ENCODE results near the gene FYN. TPM values are rescaled to one million over a fixed set of nuclear protein-coding genes. Genes with fewer than 3 reads are reported as not detected.

FYN gene
- total RNA-seq, 1 experiment from 2014 or later: 18.5 TPM

GRCh38 chr6:111900735-111901134 lies 27.5 kb upstream of the FYN start:
- ChIA-PET RAD21 (ENCODE audit: low non-redundant PET in 1 of 2, low total read pairs in 2 of 2, uncharacterized antibody in 2 of 2, unreplicated experiment in 2 of 2) (no interaction called here), POLR2A (no interaction called here), CTCF (no interaction called here)
- Histone ChIP-seq H2AFZ (ENCODE audit: low read depth, low read length, poor library complexity, severe bottlenecking) (no peak overlapping the region), H3K9me3 (ENCODE audit: control insufficient read depth in 1 of 2, insufficient read depth in 1 of 2, low read depth in 1 of 2, low read length in 2 of 2) (no peaks in the 10 kb centered on the region), H3K27me3 (ENCODE audit: insufficient read depth, low read length) (no peaks in the 10 kb centered on the region), H3K4me1 (ENCODE audit: control insufficient read depth in 1 of 2, insufficient read depth in 2 of 2, low read length in 2 of 2) (no peaks in the 10 kb centered on the region), H3K9me2 (ENCODE audit: insufficient read depth) (no peaks in the 10 kb centered on the region), H3K4me3 (replicated peaks in 1 of 2; ENCODE audit: low read depth in 1 of 2, low read length in 2 of 2) (no peak overlapping the region), H3K27ac (ENCODE audit: low read depth, low read length) (no peak overlapping the region), H3K79me2 (ENCODE audit: insufficient read depth, low read length) (no peaks in the 10 kb centered on the region), H3K36me3 (ENCODE audit: control insufficient read depth in 1 of 2, insufficient read depth in 2 of 2, low read length in 2 of 2) (no peaks in the 10 kb centered on the region), H3K4me2 (ENCODE audit: low read length) (no peak overlapping the region), H3K9ac (ENCODE audit: low read length) (no peak overlapping the region), H4K20me1 (ENCODE audit: insufficient read depth) (no peaks in the 10 kb centered on the region; the same call in 1 of the 2 replicates)
- ATAC-seq: no peak
- no TSS peak for BruUV-seq (replicated peaks)
- intact Hi-C loops (cut with micrococcal nuclease): no loop called here
- DNase-seq (ENCODE audit: low read depth, low spot score): no peak
- TF ChIP-seq ZBTB33 (IDR thresholded peaks at IDR 0.05; ENCODE audit: extremely low read depth, insufficient replicate concordance, low read length) (no peak), TCF7L2 (IDR thresholded peaks at IDR 0.05; ENCODE audit: borderline replicate concordance, extremely low read depth, insufficient read depth, insufficient read length) (no peak), CTCF (IDR thresholded peaks at IDR 0.05 in 2 of 3, conservative IDR thresholded peaks at IDR 0.05 in 1 of 3; ENCODE audit: borderline replicate concordance in 1 of 3, insufficient read depth in 1 of 3, low read depth in 2 of 3, low read length in 2 of 3) (no peak), CBX3 (IDR thresholded peaks at IDR 0.05; ENCODE audit: low read depth) (no peak)

GRCh38 chr6:111899531-111899930 lies 26.3 kb upstream of the FYN start:
- no peaks in the 10 kb centered on the region for H3K36me3 ChIP-seq (ENCODE audit: control insufficient read depth in 1 of 2, insufficient read depth in 2 of 2, low read length in 2 of 2)
- no peaks in the 10 kb centered on the region; the same call in 1 of the 2 replicates for H4K20me1 ChIP-seq (ENCODE audit: insufficient read depth)
- no peaks in the 10 kb centered on the region for H3K9me2 ChIP-seq (ENCODE audit: insufficient read depth)
- no peaks in the 10 kb centered on the region for H3K27me3 ChIP-seq (ENCODE audit: insufficient read depth, low read length)
- POLR2A ChIA-PET: no interaction called here
- H3K4me2 ChIP-seq (ENCODE audit: low read length): no peak overlapping the region
- RAD21 ChIA-PET (ENCODE audit: low non-redundant PET in 1 of 2, low total read pairs in 2 of 2, uncharacterized antibody in 2 of 2, unreplicated experiment in 2 of 2): no interaction called here
- no peaks in the 10 kb centered on the region for H3K79me2 ChIP-seq (ENCODE audit: insufficient read depth, low read length)
- no peak overlapping the region for H3K9ac ChIP-seq (ENCODE audit: low read length)
- DNase-seq (ENCODE audit: low read depth, low spot score) (no peak), ATAC-seq (no peak)
- no peaks in the 10 kb centered on the region for H3K9me3 ChIP-seq (ENCODE audit: control insufficient read depth in 1 of 2, insufficient read depth in 1 of 2, low read depth in 1 of 2, low read length in 2 of 2)
- H3K4me1 ChIP-seq (ENCODE audit: control insufficient read depth in 1 of 2, insufficient read depth in 2 of 2, low read length in 2 of 2): no peaks in the 10 kb centered on the region
- H2AFZ ChIP-seq (ENCODE audit: low read depth, low read length, poor library complexity, severe bottlenecking): no peak overlapping the region
- no TSS peak for BruUV-seq (replicated peaks)
- intact Hi-C loops (cut with micrococcal nuclease): no loop called here
- no peak for TF ChIP-seq CEBPB (IDR thresholded peaks at IDR 0.05; ENCODE audit: low read depth)
- CTCF ChIA-PET: no interaction called here
- H3K4me3 ChIP-seq (replicated peaks in 1 of 2; ENCODE audit: low read depth in 1 of 2, low read length in 2 of 2): no peak overlapping the region
- no peak overlapping the region for H3K27ac ChIP-seq (ENCODE audit: low read depth, low read length)
